AG04449 (cell line): ENCODE data around the gene OCA2.

ENCODE experiments used
- CTCF ChIA-PET: fragments of 350-600 bp; formaldehyde crosslinking; extraction: SDS; loops from one replicate; lab custom pipeline; 2021; ENCODE audit warnings: antibody characterized with exemption; lab: Yijun Ruan, JAX
- POLR2A ChIA-PET: fragments of 400-600, 350-600 bp; formaldehyde crosslinking; extraction: SDS; loops from one replicate; lab custom pipeline; 2020; ENCODE audit warnings: antibody characterized with exemption, inconsistent platforms; lab: Yijun Ruan, JAX
- DNase-seq: peaks from one replicate; pipeline ENCODE4 v3.0.0-alpha.2; 2010; ENCODE audit warnings: low read depth, low spot score
- H3K4me3 ChIP-seq: 2 replicates; pipeline ENCODE4 v1.5.1; 2011; ENCODE audit warnings: low read depth, mild to moderate bottlenecking, control low read depth, low read length
- TF ChIP-seq, protein P1 (sequence below): IDR thresholded peaks from one replicate; pipeline ENCODE4 v1.5.1; 2011; ENCODE audit warnings: mild to moderate bottlenecking, moderate library complexity, low read length, control low read depth, inconsistent platforms; ENCODE audit not compliant: insufficient read depth; ENCODE audit errors: missing control alignments

OCA2 gene

DNA sequence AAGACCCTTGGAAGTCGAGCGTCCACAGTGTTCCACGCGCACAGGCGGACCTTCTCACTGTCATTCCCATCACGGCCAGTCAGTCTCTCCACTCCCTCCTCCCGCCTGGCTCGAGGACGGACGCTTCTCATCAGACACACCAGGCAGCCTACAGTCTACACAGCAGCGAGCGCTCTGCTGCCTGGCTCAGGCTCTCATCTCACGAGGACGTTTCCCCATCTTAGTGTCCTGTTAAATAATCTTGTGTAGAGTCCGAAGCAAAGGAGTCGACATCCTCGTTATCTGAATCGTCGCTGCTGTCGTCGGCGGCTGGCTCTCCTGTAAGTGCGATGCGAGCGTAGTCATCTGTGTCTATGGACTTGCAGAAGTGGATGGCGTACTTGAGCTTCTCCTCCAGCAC lies 12.4 kb upstream of the OCA2 start:
- ChIA-PET POLR2A (no interaction called here), CTCF (interaction anchor here (3.8 kb wide), 1 partner anchor 13 kb away, joined by 34 read pairs; no protein-coding TSS in a partner anchor)
- TF ChIP-seq, protein P1, sequence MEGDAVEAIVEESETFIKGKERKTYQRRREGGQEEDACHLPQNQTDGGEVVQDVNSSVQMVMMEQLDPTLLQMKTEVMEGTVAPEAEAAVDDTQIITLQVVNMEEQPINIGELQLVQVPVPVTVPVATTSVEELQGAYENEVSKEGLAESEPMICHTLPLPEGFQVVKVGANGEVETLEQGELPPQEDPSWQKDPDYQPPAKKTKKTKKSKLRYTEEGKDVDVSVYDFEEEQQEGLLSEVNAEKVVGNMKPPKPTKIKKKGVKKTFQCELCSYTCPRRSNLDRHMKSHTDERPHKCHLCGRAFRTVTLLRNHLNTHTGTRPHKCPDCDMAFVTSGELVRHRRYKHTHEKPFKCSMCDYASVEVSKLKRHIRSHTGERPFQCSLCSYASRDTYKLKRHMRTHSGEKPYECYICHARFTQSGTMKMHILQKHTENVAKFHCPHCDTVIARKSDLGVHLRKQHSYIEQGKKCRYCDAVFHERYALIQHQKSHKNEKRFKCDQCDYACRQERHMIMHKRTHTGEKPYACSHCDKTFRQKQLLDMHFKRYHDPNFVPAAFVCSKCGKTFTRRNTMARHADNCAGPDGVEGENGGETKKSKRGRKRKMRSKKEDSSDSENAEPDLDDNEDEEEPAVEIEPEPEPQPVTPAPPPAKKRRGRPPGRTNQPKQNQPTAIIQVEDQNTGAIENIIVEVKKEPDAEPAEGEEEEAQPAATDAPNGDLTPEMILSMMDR: no peak
- no peak overlapping the region for H3K4me3 ChIP-seq
- no peak for DNase-seq

DNA sequence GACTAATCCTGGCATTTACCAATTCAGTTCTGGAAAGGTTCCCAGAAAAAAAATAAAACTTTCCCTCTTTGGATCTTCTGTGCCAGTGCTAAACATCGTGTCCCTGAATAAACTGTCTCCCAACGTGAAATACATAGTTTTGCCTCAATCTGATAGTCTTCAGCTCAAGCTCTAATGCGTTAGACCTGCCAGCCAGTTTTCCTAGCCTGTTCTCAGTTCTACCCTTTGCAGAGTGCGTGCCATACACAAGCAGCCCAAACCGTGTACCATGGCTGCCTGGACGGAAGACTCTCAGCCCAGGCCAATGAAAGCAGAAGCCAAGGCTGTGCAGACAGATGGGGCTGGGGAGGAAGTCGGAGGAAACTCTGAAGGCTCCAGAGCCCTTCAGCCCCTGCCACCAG lies 11.4 kb upstream of the OCA2 start:
- TF ChIP-seq, protein P1: no peak
- no peak overlapping the region for H3K4me3 ChIP-seq
- DNase-seq: no peak
- POLR2A ChIA-PET: no interaction called here
- CTCF ChIA-PET: interaction anchor here (3.8 kb wide), 1 partner anchor 14 kb away, joined by 34 read pairs; no protein-coding TSS in a partner anchor

DNA sequence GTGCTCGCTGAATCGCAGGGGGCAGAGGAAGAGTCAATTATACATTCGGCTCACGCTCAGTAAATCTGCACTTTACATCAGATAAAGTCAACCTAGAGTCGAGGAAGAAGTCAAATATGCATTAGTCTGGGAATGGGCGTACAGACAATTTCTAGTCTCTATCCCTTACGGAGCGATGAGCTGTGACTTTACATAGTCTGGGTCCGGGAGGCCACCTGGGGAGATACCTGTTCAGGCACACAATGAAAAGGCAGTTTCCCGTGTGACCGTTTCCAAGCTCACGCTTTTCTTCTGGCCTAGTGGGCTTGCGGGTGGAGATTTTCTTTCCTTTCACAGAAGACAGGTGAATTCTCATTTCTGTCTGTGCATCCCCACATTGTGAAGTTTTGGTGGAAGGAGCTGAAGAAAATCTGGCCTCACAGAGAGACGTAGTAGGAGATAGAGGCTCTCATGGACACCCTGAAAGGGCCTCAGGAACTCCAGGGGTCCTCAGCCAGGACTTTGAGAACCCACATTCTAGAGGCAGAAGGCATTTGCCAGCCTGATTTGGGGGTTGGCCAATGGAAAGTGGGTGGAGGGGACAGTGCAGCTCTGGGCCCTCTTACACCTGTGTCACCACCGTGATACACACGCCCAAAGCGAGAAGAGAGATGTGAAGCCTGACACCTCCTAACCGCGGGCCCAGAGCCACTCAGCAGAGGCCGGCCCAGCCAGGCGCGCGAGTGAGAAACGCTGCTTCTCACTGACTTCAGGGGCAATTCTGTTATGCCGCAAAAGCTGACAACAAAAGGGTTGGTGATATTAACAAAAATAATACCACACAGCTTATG lies 10.7 kb upstream of the OCA2 start:
- CTCF ChIA-PET: interaction anchor here (1.0 to 3.8 kb wide), 2 partner anchors 15 to 27 kb away, joined by 3 to 34 read pairs; no protein-coding TSS in a partner anchor
- DNase-seq: no peak
- TF ChIP-seq, protein P1: no peak
- POLR2A ChIA-PET: no interaction called here
- no peak overlapping the region for H3K4me3 ChIP-seq

DNA sequence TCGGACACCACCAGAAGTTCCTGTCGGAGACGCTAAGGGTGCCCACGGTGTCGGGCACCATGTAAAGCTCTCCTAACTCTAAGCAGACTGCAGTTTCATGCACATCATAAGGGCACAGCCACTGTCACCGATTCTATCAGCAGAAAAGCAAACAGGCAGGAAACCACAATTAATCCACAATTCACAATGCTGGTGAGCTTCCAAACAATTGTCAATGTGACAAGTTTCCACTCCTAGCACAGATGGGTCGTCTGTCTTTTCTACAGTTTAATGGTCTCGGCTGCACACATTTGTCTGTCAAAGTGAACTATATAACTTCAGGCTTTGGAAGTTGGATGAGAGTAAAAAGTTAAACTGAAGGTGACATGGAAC lies 8.8 kb upstream of the OCA2 start:
- ChIA-PET CTCF (interaction anchor here (0.8 to 1.9 kb wide), 8 partner anchors 10 to 86 kb away, joined by 3 to 4 read pairs (median 4); no protein-coding TSS in a partner anchor), POLR2A (no interaction called here)
- TF ChIP-seq, protein P1: no peak
- H3K4me3 ChIP-seq: peak overlapping the region; percentile 1; the same call in 1 of the 2 replicates
- DNase-seq: no peak

DNA sequence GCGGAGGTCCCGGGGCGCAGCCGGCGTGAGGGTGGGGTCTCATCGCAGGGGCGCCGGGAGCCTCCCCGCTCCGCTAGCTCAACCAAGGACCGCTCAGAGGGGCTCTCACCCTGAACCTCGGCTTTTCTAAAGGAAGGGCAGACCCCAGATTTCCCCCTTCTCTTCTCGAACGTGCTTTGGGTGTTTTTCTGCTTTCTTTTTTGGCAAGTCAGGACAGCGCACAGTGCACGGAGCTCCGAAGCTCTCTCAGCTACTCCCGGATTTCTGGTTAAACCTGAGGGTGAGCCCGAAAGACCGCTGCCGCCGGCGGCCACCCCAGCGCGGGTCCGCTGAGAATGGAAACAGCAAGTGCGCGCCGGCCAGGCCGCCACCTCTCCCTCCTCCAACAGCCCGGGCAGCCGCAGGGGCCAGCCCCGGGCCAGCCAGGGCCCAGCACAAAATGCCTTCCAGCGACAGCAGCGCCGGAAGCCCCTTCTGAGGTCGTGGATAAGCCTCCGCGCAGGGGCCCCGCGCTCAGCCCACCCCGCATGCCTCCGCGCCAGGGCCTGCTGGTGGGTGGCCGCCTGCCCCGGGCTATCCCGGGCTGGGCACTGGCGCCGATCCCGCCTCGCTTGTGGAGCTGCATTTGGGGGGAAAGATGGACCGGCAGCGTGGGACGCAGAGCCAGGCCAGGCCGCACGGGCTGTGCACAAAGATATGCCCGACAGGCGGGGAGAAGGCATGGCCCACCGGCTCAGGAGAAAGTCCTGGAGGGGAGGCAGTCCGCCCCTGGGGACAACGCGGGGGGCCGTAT lies 8.2 kb upstream of the OCA2 start:
- POLR2A ChIA-PET: no interaction called here
- CTCF ChIA-PET: interaction anchor here (0.8 to 1.9 kb wide), 5 partner anchors 10 to 22 kb away, joined by 3 to 4 read pairs (median 4); no protein-coding TSS in a partner anchor

More for the DNA sequence above, 8.2 kb upstream of the OCA2 start:
- TF ChIP-seq, protein P1: no peak
- no peak for DNase-seq
- H3K4me3 ChIP-seq: peak overlapping the region; percentile 55
